PC-3 (cell line): ENCODE measurements around the gene NUP210L. TPM values are rescaled to one million over a fixed set of nuclear protein-coding genes. Genes with fewer than 3 reads are reported as not detected.

ENCODE experiments used
- ATAC-seq: fragments of 200-7000 bp; cut with Tn5 transposase; 2 replicates; pipeline ENCODE4 v1.9.1; 2020; ENCODE audit warnings: mild to moderate bottlenecking, moderate library complexity
- BruUV-seq: library from RNA; stranded (reverse); fragments of 400-500 nt; replicated peaks from 2 replicates; lab custom pipeline; 2021; lab: Mats Ljungman, UMichigan
- CTCF ChIA-PET: fragments of 300-600 bp; sonication (Branson Sonifier 250); formaldehyde crosslinking; loops from one replicate; lab custom pipeline; 2022; ENCODE audit warnings: antibody characterized with exemption; lab: Charles Lee
- POLR2A ChIA-PET: fragments of 300-600 bp; sonication (Branson Sonifier 250); formaldehyde crosslinking; loops from one replicate; lab custom pipeline; 2022; ENCODE audit warnings: antibody characterized with exemption; ENCODE audit not compliant: unreplicated experiment; lab: Charles Lee
- DNase-seq: peaks from one replicate; pipeline ENCODE4 v3.0.0-alpha.2; 2015
- H2AFZ ChIP-seq: fragments of 300-600 bp; sonication (generic); 2 replicates; pipeline ENCODE4 v1.6.0; 2016; ENCODE audit warnings: antibody characterized with exemption, low read length
- H3F3A ChIP-seq: fragments of 300-600 bp; sonication (generic); one replicate; pipeline ENCODE4 v1.6.0; 2017; ENCODE audit warnings: antibody characterized with exemption, low read length, control low read depth, mild to moderate bottlenecking; ENCODE audit not compliant: unreplicated experiment
- H3K27ac ChIP-seq: fragments of 300-600 bp; sonication (generic); 2 replicates; pipeline ENCODE4 v1.5.1; 2016; ENCODE audit warnings: mild to moderate bottlenecking, low read length
- H3K27me3 ChIP-seq: fragments of 300-600 bp; sonication (generic); 2 replicates; pipeline ENCODE4 v1.6.1; 2016; ENCODE audit warnings: low read length, mixed read lengths
- H3K36me3 ChIP-seq: fragments of 300-600 bp; sonication (generic); 2 replicates; pipeline ENCODE4 v1.6.1; 2016; ENCODE audit warnings: low read depth, mixed run types, low read length, mixed read lengths
- H3K4me1 ChIP-seq: fragments of 300-600 bp; sonication (generic); 2 replicates; pipeline ENCODE4 v1.5.1; 2016; ENCODE audit warnings: low read length; ENCODE audit not compliant: insufficient read depth
- H3K4me2 ChIP-seq: fragments of 300-600 bp; sonication (generic); 2 replicates; pipeline ENCODE4 v1.6.0; 2016; ENCODE audit warnings: low read length
- H3K4me3 ChIP-seq: fragments of 300-600 bp; sonication (generic); 2 replicates; pipeline ENCODE4 v1.5.1; 2016; ENCODE audit warnings: mild to moderate bottlenecking, low read length, mixed read lengths
- H3K79me2 ChIP-seq: fragments of 300-600 bp; sonication (generic); 2 replicates; pipeline ENCODE4 v1.6.1; 2017; ENCODE audit warnings: low read length, mixed read lengths
- H3K9ac ChIP-seq: fragments of 300-600 bp; sonication (generic); 2 replicates; pipeline ENCODE4 v1.6.0; 2016; ENCODE audit warnings: mild to moderate bottlenecking, low read length
- H3K9me2 ChIP-seq: fragments of 300-600 bp; sonication (generic); replicated peaks from 2 replicates; pipeline ENCODE4 v1.6.1; 2016; ENCODE audit warnings: mixed run types, low read length, mixed read lengths
- H3K9me3 ChIP-seq: fragments of 300-600 bp; sonication (generic); 2 replicates; pipeline ENCODE4 v1.6.1; 2016; ENCODE audit warnings: low read length, mixed read lengths
- H4K20me1 ChIP-seq: fragments of 300-600 bp; sonication (generic); 2 replicates; pipeline ENCODE4 v1.6.1; 2016; ENCODE audit warnings: low read length, mixed read lengths
- CTCF ChIP-seq: fragments of 300-600 bp; sonication (generic); conservative IDR thresholded peaks from 2 replicates; pipeline ENCODE4 v1.5.1; 2017; ENCODE audit warnings: antibody characterized with exemption, low read depth, mild to moderate bottlenecking, low read length
- EZH2 ChIP-seq: fragments of 300-600 bp; sonication (generic); IDR thresholded peaks from one replicate; pipeline ENCODE4 v1.6.1; 2017; ENCODE audit warnings: antibody characterized with exemption, mild to moderate bottlenecking, low read length; ENCODE audit not compliant: unreplicated experiment
- EZH2phosphoT487 ChIP-seq: fragments of 300-600 bp; sonication (generic); IDR thresholded peaks from 2 replicates; pipeline ENCODE4 v1.6.1; 2018; ENCODE audit warnings: mild to moderate bottlenecking, antibody characterized with exemption, low read length, borderline replicate concordance
- intact Hi-C: fragments of 100-400 bp; cut with micrococcal nuclease; formaldehyde crosslinking; loops from 2 replicates; pipeline ENCODE4 v1.9.0; 2023
- total RNA-seq: library from RNA; depleted of rRNA; stranded (reverse); fragments of >200 nt; gene quantifications from 2 replicates; pipeline ENCODE4 v1.2.3, GENCODE V29; 2014

Gene NUP210L
- total RNA-seq, 1 experiment from 2014 or later, result 0.04 TPM

DNA sequence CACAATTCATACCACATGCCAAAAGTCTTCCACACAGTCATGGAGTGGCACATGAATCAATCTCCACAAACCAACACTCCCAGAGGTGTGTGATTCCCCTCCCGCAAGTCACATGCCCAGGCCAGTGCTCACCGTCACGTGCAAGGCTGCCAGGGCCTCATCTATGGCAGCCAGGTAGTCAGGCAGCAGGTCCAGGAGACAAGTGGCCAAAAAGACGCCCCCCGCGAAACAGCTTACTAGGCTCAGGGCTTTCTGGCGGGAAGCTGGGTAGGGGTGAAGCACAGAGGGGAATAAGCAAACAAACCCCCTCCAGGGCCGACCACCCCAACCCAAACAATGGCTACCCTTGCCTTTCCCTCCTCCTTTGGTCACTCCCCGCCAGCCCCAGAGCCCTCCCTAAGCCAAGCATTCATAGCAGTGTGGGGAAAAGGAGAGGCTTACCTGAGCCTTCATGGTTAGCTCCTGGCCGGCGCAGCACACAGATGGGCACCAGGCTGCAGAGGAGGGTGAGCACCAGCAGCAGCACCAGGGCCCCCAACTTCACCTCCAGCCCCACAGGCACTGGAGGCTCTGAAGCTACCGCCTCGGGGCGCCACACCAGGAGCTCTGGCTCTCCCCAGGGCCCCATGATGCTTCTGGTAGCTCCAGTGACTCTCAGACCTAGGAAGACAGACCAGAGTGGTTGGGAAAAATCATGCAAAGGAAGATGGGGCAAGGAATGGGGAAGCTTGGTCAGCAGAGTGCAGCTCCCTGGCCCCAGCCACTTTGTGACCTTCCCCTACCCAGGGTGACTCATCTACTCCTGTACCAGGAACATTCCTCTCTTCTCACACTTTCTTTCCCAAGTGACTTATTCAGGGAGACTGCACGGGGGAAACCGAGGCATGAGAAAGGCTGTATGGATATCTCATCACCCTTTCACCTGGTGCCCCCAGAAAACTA lies 192.5 kb downstream of the NUP210L start:
- Histone ChIP-seq H4K20me1 (no peaks in the 10 kb centered on the region), H3K4me1 (peaks cover 36% of the 10 kb centered on the region), H3K27me3 (no peaks in the 10 kb centered on the region), H3K27ac (peak overlapping the region; percentile 64), H3K9me2 (no peaks in the 10 kb centered on the region), H3K36me3 (no peaks in the 10 kb centered on the region; the same call in 1 of the 2 replicates), H3F3A (peaks cover 7% of the 10 kb centered on the region), H3K9ac (peak overlapping the region; percentile 83), H2AFZ (peak overlapping the region; percentile 87), H3K4me3 (peak overlapping the region; percentile 84), H3K9me3 (no peaks in the 10 kb centered on the region), H3K79me2 (peaks cover 57% of the 10 kb centered on the region), H3K4me2 (peak overlapping the region; percentile 98)
- no TSS peak for BruUV-seq
- TF ChIP-seq EZH2, result no peak
- TF ChIP-seq EZH2phosphoT487, result no peak
- DNase-seq, result peak; percentile 56
- ChIA-PET POLR2A (no interaction called here), CTCF (interaction anchor here (1.4 to 1.5 kb wide), 2 partner anchors 15 to 23 kb away, joined by 4 to 5 read pairs; partner anchors contain the start of gene RAB13)
- ATAC-seq, result no peak
- intact Hi-C loops, result loop anchor here (1.0 kb wide), 1 partner anchor 24 kb away; the partner anchor contains the start of gene RAB13

GRCh38 chr1:153961421-153961820 lies 193.5 kb downstream of the NUP210L start:
- ChIA-PET POLR2A (no interaction called here), CTCF (no interaction called here)
- intact Hi-C loops, result no loop called here
- no TSS peak for BruUV-seq
- Histone ChIP-seq H4K20me1 (peaks cover 6% of the 10 kb centered on the region; the same call in 1 of the 2 replicates), H3K27ac (no peak overlapping the region), H3K9me2 (no peaks in the 10 kb centered on the region), H3K4me1 (peaks cover 43% of the 10 kb centered on the region), H3K9me3 (no peaks in the 10 kb centered on the region), H3K36me3 (no peaks in the 10 kb centered on the region; the same call in 1 of the 2 replicates), H3K4me3 (peak overlapping the region; percentile 84), H3K79me2 (peaks cover 63% of the 10 kb centered on the region), H2AFZ (no peak overlapping the region), H3K9ac (no peak overlapping the region), H3K27me3 (no peaks in the 10 kb centered on the region), H3K4me2 (peak overlapping the region; percentile 98), H3F3A (peaks cover 7% of the 10 kb centered on the region)
- TF ChIP-seq EZH2 (no peak), EZH2phosphoT487 (no peak), CTCF (no peak)
- no peak for DNase-seq
- no peak for ATAC-seq

GRCh38 chr1:153960206-153960605 lies 194.7 kb downstream of the NUP210L start:
- intact Hi-C loops, result no loop called here
- POLR2A ChIA-PET, result no interaction called here
- no peaks in the 10 kb centered on the region; the same call in 1 of the 2 replicates for H3K36me3 ChIP-seq

More at GRCh38 chr1:153960206-153960605, 194.7 kb downstream of the NUP210L start:
- CTCF ChIA-PET, result no interaction called here
- Histone ChIP-seq H3K4me3 (no peak overlapping the region), H3K9me2 (no peaks in the 10 kb centered on the region), H4K20me1 (peaks cover 10% of the 10 kb centered on the region), H2AFZ (no peak overlapping the region), H3K9ac (no peak overlapping the region), H3F3A (peaks cover 7% of the 10 kb centered on the region), H3K4me1 (peaks cover 41% of the 10 kb centered on the region), H3K79me2 (peaks cover 62% of the 10 kb centered on the region), H3K27me3 (no peaks in the 10 kb centered on the region), H3K9me3 (no peaks in the 10 kb centered on the region), H3K27ac (no peak overlapping the region), H3K4me2 (no peak overlapping the region)
- BruUV-seq, result no TSS peak
- TF ChIP-seq CTCF (no peak), EZH2phosphoT487 (no peak)
- no peak for DNase-seq
- ATAC-seq, result no peak
